Coronary artery (tissue), 2 donors: ENCODE results near the gene UBE2I.
A peak's percentile ranks its signal among the peaks of the same experiment; 100 is the strongest.

Experiments
- DNase-seq: peaks from one replicate; pipeline ENCODE4 v3.0.0-alpha.2; 2017; ENCODE audit warnings: low spot score
- H3K27ac ChIP-seq, 2 donors: fragments of 200-600 bp; sonication (generic); one replicate each; pipeline ENCODE4 v1.5.1; 2016 to 2019
- H3K4me3 ChIP-seq: fragments of 200-600 bp; sonication (generic); 2 replicates; pipeline ENCODE4 v1.5.1; 2016; ENCODE audit warnings: mild to moderate bottlenecking, moderate library complexity
- TF ChIP-seq, protein P1 (sequence below): fragments of 200-600 bp; sonication (generic); IDR thresholded peaks from one replicate; pipeline ENCODE4 v1.5.1; 2019; ENCODE audit warnings: antibody characterized with exemption

Gene UBE2I

DNA sequence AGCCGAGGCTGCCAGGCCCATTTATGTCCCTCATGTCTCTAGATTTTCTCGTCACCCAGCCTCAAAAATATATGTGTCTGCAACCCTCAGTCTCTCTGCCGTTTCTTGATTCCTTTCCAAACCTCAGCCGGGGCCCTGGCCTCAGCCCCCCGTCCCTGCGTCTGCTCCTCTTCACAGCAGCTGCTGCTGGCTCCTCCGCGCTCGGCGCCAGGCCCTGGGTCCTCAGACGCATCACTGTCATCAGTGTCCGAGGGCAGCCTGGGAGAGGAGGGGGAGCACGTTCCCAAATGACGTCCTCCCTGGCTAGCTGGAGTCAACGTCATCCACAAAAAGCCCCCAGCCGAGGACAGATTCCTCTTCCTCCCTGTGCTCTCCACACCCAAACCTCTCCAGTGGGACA, 39.9 kb downstream of the UBE2I start:
- no peak overlapping the region for H3K4me3 ChIP-seq
- TF ChIP-seq, protein P1, sequence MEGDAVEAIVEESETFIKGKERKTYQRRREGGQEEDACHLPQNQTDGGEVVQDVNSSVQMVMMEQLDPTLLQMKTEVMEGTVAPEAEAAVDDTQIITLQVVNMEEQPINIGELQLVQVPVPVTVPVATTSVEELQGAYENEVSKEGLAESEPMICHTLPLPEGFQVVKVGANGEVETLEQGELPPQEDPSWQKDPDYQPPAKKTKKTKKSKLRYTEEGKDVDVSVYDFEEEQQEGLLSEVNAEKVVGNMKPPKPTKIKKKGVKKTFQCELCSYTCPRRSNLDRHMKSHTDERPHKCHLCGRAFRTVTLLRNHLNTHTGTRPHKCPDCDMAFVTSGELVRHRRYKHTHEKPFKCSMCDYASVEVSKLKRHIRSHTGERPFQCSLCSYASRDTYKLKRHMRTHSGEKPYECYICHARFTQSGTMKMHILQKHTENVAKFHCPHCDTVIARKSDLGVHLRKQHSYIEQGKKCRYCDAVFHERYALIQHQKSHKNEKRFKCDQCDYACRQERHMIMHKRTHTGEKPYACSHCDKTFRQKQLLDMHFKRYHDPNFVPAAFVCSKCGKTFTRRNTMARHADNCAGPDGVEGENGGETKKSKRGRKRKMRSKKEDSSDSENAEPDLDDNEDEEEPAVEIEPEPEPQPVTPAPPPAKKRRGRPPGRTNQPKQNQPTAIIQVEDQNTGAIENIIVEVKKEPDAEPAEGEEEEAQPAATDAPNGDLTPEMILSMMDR, result no peak
- no peak overlapping the region for H3K27ac ChIP-seq
- no peak for DNase-seq

DNA sequence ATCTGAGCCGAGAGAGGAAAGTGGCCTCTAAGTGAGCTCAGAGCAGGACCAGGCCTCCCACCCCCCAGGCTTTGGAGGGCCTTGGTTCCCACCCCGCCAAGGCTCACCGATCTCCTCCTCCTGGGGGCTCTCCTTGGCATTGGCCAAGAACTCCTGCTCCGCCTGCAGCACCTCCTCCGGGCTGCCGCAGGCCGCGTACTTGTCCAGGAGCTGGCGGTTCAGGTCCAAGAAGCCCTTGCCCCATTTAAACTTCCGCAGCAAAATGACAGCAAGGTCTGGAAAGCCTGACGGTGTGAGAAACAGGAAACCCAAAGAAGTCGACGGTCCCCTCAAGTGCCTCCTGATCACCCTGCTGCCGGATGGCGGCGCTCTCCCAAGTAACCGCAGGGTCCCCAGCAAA, 40.5 kb downstream of the UBE2I start:
- H3K4me3 ChIP-seq, result no peak overlapping the region

DNA sequence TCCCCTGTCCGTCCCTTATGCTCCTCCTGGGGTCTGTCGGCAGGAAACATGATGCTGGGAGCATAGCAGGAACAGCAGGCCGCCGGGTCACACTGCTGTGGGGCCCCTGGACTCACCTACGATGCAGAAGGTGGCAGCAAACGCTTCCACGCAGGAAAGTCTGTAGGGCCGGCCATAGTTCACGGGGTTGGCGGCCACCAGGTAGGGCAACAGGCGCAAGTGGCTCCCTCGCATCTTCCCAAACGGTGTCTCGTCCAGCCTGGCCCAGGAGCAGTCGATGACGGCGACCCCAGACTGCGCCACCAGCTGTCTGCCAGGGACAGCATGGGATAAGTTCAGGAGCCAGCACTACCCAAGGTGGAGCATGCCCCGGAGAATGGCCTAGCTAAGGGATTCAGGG, 41.3 kb downstream of the UBE2I start:
- peak overlapping the region; percentile 99 for H3K4me3 ChIP-seq
- DNase-seq, result no peak
- TF ChIP-seq, protein P1, result no peak
- no peak overlapping the region for H3K27ac ChIP-seq

More for the DNA sequence above, 40.5 kb downstream of the UBE2I start:
- no peak for DNase-seq
- TF ChIP-seq, protein P1, result no peak
- no peak overlapping the region for H3K27ac ChIP-seq

DNA sequence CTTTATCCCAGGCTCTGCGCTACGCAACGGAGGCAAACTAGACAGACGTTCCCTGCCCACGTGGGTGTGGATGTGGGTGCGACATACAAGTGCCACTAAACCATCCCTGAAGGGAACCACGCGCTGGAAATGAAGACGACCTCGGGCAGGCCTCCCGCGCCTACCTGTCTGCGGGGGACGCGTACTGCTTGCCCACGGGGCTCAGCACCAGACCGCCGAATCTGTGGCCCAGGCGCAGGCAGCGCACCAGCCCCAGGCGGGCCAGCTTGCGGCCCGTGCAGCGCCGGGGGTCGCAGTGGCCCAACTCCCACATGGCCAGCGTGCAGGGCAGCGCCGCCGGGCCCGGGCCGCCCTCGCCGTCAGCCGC, 41.8 kb downstream of the UBE2I start:
- TF ChIP-seq, protein P1, result no peak
- H3K4me3 ChIP-seq, result peak overlapping the region; percentile 99
- H3K27ac ChIP-seq, result peak overlapping the region; percentile 4 to 83
- no peak for DNase-seq

DNA sequence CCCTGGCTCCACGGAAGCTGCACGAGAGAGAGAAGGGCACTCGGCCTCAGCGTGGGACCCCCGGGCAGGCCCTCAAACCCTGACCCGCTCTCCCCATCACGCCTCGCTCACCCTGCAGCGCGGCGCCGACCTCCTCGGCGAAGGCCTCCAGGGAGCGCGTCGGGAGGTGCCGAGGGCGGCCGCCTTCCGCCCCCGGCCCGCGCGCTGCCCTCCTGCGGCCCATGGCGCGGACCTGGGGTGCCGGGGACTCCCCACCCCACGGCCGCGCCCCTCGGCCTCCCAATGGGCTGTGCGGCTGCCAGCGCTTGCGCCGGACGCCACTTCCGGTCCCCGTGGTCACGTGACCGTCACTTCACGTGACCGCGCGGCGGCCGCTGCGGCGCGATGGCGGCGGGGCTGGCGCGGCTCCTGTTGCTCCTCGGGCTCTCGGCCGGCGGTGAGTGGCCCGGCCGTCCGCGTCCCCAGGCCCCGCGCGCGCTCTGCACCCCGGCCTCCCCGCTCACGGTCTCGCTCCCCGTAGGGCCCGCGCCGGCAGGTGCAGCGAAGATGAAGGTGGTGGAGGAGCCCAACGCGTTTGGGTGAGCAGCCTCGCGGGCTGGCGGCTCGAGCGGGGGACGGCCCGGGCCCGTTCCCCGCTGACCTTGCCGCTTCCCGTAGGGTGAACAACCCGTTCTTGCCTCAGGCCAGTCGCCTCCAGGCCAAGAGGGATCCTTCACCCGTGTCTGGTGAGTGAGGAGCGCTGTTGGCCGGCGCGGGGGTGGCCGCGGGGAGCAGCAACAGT, 42.3 kb downstream of the UBE2I start, which contains the start of the genes GNPTG and TSR3:
TSS of gene GNPTG (plus strand) at position 350 of the 781 bp plus-strand sequence. CDS start at position 385, 35 bp downstream.
TSS of gene TSR3 (minus strand) at position 297 of the 781 bp plus-strand sequence. CDS start at position 223, 74 bp downstream.
- peak; percentile 83 for DNase-seq
- H3K27ac ChIP-seq, result peak within 1 kb of the TSS; percentile 4 to 83
- TF ChIP-seq, protein P1, result no peak
- H3K4me3 ChIP-seq, result peak within 1 kb of the TSS; percentile 99

DNA sequence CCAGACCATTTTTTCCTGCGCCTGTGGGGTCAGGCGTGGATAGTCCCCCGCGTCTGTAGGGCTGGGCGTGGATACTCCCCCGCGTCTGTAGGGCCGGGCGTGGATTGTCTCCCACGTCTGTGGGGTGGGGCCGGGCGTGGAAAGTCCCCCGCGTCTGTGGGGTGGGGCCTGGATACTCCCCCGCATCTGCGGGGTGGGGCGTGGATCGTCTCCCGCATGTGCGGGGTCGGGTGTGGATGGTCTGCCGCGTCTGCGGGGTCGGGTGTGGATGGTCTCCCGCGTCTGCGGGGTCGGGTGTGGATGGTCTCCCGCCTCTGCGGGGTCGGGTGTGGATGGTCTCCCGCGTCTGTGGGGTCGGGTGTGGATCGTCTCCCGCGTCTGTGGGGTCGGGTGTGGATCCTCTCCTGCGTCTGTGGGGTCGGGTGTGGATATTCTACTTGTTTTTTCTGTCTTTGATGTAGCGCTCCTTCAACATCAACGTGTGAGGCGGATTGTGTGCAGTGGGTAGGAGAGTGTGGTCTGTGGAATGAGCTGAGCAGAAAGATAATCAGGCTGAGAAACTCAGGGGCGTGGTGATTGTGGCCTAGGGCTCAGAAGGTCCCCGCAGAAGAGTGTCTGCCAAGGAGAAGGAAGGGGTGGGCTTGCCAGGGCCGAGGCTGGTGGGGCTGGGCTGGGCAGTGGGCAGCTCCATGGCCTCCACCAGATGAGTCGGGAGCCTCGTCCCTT, 45.5 kb downstream of the UBE2I start:
- Histone ChIP-seq H3K4me3 (no peak overlapping the region), H3K27ac (no peak overlapping the region)
- TF ChIP-seq, protein P1, result no peak
- DNase-seq, result no peak
